ENCODE measurements around the gene MORC2.

DNA sequence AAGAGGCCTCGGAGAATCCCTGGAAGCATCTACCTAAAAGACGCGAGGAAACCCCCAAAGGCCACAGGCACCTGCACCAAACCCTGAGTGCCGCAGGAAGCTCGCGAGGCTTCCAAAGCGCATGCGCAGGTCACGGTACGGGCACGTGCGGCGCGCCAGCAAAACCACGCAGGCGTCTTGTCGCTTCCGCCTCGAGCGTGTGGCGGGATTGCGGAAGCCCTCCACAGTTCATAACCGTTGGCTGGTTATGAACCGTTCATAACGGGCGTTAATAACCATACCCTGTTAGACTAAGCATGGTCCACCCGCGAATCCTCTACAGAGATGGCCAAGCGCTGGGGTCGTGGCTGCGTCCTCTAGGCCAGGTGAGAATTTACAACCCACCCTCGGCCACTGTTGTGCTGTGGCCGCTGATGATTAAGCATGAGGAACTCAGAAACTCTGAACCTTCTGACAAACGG is 46.4 kb downstream of the MORC2 start:
- TF ChIP-seq POLR2A (IDR thresholded peaks at IDR 0.05): no peak
- TF ChIP-seq, protein P1, sequence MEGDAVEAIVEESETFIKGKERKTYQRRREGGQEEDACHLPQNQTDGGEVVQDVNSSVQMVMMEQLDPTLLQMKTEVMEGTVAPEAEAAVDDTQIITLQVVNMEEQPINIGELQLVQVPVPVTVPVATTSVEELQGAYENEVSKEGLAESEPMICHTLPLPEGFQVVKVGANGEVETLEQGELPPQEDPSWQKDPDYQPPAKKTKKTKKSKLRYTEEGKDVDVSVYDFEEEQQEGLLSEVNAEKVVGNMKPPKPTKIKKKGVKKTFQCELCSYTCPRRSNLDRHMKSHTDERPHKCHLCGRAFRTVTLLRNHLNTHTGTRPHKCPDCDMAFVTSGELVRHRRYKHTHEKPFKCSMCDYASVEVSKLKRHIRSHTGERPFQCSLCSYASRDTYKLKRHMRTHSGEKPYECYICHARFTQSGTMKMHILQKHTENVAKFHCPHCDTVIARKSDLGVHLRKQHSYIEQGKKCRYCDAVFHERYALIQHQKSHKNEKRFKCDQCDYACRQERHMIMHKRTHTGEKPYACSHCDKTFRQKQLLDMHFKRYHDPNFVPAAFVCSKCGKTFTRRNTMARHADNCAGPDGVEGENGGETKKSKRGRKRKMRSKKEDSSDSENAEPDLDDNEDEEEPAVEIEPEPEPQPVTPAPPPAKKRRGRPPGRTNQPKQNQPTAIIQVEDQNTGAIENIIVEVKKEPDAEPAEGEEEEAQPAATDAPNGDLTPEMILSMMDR (IDR thresholded peaks at IDR 0.05 in 8 of 11, conservative IDR thresholded peaks at IDR 0.05 in 3 of 11): peak in 2 of 11 experiments; percentile 8 to 9
- TF ChIP-seq POLR2AphosphoS5 (IDR thresholded peaks at IDR 0.05): peak; percentile 84 to 90 (median 87)
